Duodenal mucosa (tissue), 2 donors: Measurements from ENCODE around the gene IL31.
A peak's percentile ranks its signal among the peaks of the same experiment; 100 is the strongest.
"Not testable (repeated sequence)": the region's sequence is repeated elsewhere in the genome, so short reads cannot be mapped to it uniquely, and the experiment has no call there.

Experiments used
- H3K27ac ChIP-seq: one replicate; pipeline ENCODE4 v1.7.0; 2013; ENCODE audit warnings: low read depth, low read length
- H3K27me3 ChIP-seq, 2 donors: one replicate each; pipeline ENCODE4 v1.7.0; 2013; ENCODE audit warnings: low read length in 2 of 2, control low read depth in 1 of 2; ENCODE audit not compliant: insufficient read depth in 2 of 2, control insufficient read depth in 1 of 2
- H3K36me3 ChIP-seq, 2 donors: one replicate each; pipeline ENCODE4 v1.7.0; 2013; ENCODE audit warnings: low read length in 2 of 2, control low read depth in 1 of 2; ENCODE audit not compliant: insufficient read depth in 2 of 2, control insufficient read depth in 1 of 2
- H3K4me1 ChIP-seq, 2 donors: one replicate each; pipeline ENCODE4 v1.7.0; 2013; ENCODE audit warnings: low read length in 2 of 2, control low read depth in 1 of 2; ENCODE audit not compliant: insufficient read depth in 2 of 2, control insufficient read depth in 1 of 2
- H3K4me3 ChIP-seq, 2 donors: one replicate each; pipeline ENCODE4 v1.7.0; 2013; ENCODE audit warnings: low read length in 2 of 2, low read depth in 1 of 2
- H3K9ac ChIP-seq, 2 donors: one replicate each; pipeline ENCODE4 v1.7.0; 2013; ENCODE audit warnings: low read length in 2 of 2, low read depth in 1 of 2
- H3K9me3 ChIP-seq, 2 donors: one replicate each; pipeline ENCODE4 v1.7.0; 2013; ENCODE audit warnings: low read length in 2 of 2, control low read depth in 1 of 2; ENCODE audit not compliant: control insufficient read depth in 1 of 2

The IL31 gene

GRCh38 chr12:122204167-122205052 is 30.4 kb upstream of the IL31 start:
- Histone ChIP-seq H3K4me3 (peak overlapping the region in 1 of 2 donors; percentile 73), H3K9me3 (no peaks in the 10 kb centered on the region), H3K4me1 (peaks cover 3 to 13% of the 10 kb centered on the region in 2 donors), H3K27me3 (peaks cover 24 to 31% of the 10 kb centered on the region in 2 donors), H3K27ac (no peak overlapping the region), H3K36me3 (peaks cover 10 to 25% of the 10 kb centered on the region in 2 donors), H3K9ac (no peak overlapping the region)

GRCh38 chr12:122203301-122204166 is 29.5 kb upstream of the IL31 start, which contains the start of gene B3GNT4:
Gene B3GNT4 (plus strand): TSS chr12:122203709. CDS start chr12:122204619, 910 bp downstream.
- Histone ChIP-seq H3K4me3 (peak within 1 kb of the TSS; percentile 71 to 73), H3K9ac (no peak within 1 kb of the TSS), H3K27ac (no peak within 1 kb of the TSS), H3K27me3 (peaks cover 24 to 31% of the 10 kb centered on the region in 2 donors), H3K9me3 (no peaks in the 10 kb centered on the region), H3K4me1 (peaks cover 3 to 13% of the 10 kb centered on the region in 2 donors), H3K36me3 (peaks cover 10 to 17% of the 10 kb centered on the region in 2 donors)

GRCh38 chr12:122202811-122203210 is 28.8 kb upstream of the IL31 start:
- Histone ChIP-seq H3K36me3 (peaks cover 3 to 10% of the 10 kb centered on the region in 2 donors), H3K4me1 (peaks cover 3 to 13% of the 10 kb centered on the region in 2 donors), H3K27me3 (peaks cover 24 to 31% of the 10 kb centered on the region in 2 donors), H3K4me3 (peak overlapping the region; percentile 71 to 73)
- not testable (repeated sequence) for H3K27ac ChIP-seq, H3K9me3 ChIP-seq, H3K9ac ChIP-seq

- Histone ChIP-seq H3K27ac (no peak overlapping the region), H3K27me3 (peaks cover 24 to 31% of the 10 kb centered on the region in 2 donors)
These were observed 28.0 kb upstream of the IL31 start for GRCh38 chr12:122202017-122202416.

GRCh38 chr12:122201381-122201780 is 27.4 kb upstream of the IL31 start:
- Histone ChIP-seq H3K4me1 (peaks cover 3 to 13% of the 10 kb centered on the region in 2 donors), H3K9ac (no peak overlapping the region), H3K36me3 (no peaks in the 10 kb centered on the region), H3K9me3 (no peaks in the 10 kb centered on the region), H3K27ac (no peak overlapping the region), H3K27me3 (peaks cover 24 to 31% of the 10 kb centered on the region in 2 donors), H3K4me3 (no peak overlapping the region)

More at GRCh38 chr12:122202017-122202416, 28.0 kb upstream of the IL31 start:
- Histone ChIP-seq H3K9ac (no peak overlapping the region), H3K9me3 (no peaks in the 10 kb centered on the region), H3K4me1 (peaks cover 3 to 13% of the 10 kb centered on the region in 2 donors), H3K4me3 (no peak overlapping the region), H3K36me3 (peaks cover 3 to 4% of the 10 kb centered on the region in 2 donors)

GRCh38 chr12:122200541-122201175 is 26.6 kb upstream of the IL31 start:
- peaks cover 22 to 31% of the 10 kb centered on the region in 2 donors for H3K27me3 ChIP-seq
- H3K4me3 ChIP-seq: peak overlapping the region in 1 of 2 donors; percentile 16
- H3K4me1 ChIP-seq: peaks cover 3 to 13% of the 10 kb centered on the region in 2 donors
- H3K27ac ChIP-seq: no peak overlapping the region
- no peaks in the 10 kb centered on the region for H3K9me3 ChIP-seq
- H3K9ac ChIP-seq: no peak overlapping the region
- no peaks in the 10 kb centered on the region for H3K36me3 ChIP-seq

GRCh38 chr12:122199484-122200355 is 25.7 kb upstream of the IL31 start:
- no peak overlapping the region for H3K9ac ChIP-seq
- H3K27me3 ChIP-seq: peaks cover 12 to 21% of the 10 kb centered on the region in 2 donors
- no peak overlapping the region for H3K27ac ChIP-seq
- no peaks in the 10 kb centered on the region for H3K36me3 ChIP-seq
- H3K9me3 ChIP-seq: no peaks in the 10 kb centered on the region
- no peak overlapping the region for H3K4me3 ChIP-seq
- H3K4me1 ChIP-seq: peaks cover 3 to 13% of the 10 kb centered on the region in 2 donors

- H3K9ac ChIP-seq: no peak overlapping the region
- peaks cover 3 to 15% of the 10 kb centered on the region in 2 donors for H3K27me3 ChIP-seq
- no peak overlapping the region for H3K27ac ChIP-seq
- H3K36me3 ChIP-seq: no peaks in the 10 kb centered on the region
- H3K9me3 ChIP-seq: no peaks in the 10 kb centered on the region
- H3K4me1 ChIP-seq: peaks cover 3 to 6% of the 10 kb centered on the region in 2 donors
- H3K4me3 ChIP-seq: no peak overlapping the region
These were observed 23.6 kb upstream of the IL31 start for GRCh38 chr12:122197612-122197966.

GRCh38 chr12:122195405-122195804 is 21.4 kb upstream of the IL31 start:
- H3K4me3 ChIP-seq: no peak overlapping the region
- peaks cover 0 to 1% of the 10 kb centered on the region in 2 donors for H3K4me1 ChIP-seq
- H3K9me3 ChIP-seq: no peaks in the 10 kb centered on the region
- H3K36me3 ChIP-seq: no peaks in the 10 kb centered on the region
- H3K27me3 ChIP-seq: peaks cover 0 to 7% of the 10 kb centered on the region in 2 donors
- no peak overlapping the region for H3K27ac ChIP-seq
- no peak overlapping the region for H3K9ac ChIP-seq
